Pancreas (tissue), 10 donors: ENCODE results near the gene DMWD. TPM values are rescaled to one million over a fixed set of nuclear protein-coding genes. Genes with fewer than 3 reads are reported as not detected.

Source experiments
- ATAC-seq, 4 donors: fragments of 200-7000 bp; cut with Tn5 transposase; one replicate each; pipeline versions ENCODE4 v1.8.0 to v1.9.1; 2020; ENCODE audit warnings: mild to moderate bottlenecking in 4 of 4, moderate library complexity in 4 of 4
- DNase-seq, 6 donors: peaks; one replicate each; pipeline ENCODE4 v3.0.0-alpha.2; 2020
- FAIRE-seq: peaks from 2 replicates; lab custom pipeline; 2012; peaks lifted over from hg19 to GRCh38; lab: Jason Lieb, UNC
- H3K27ac ChIP-seq, 4 donors: fragments of 200-600 bp; sonication (generic); 1 replicate in 3 of 4; 2 replicates in 1 of 4; pipeline versions ENCODE4 v1.5.0 to v1.8.0; 2020
- H3K27me3 ChIP-seq, 4 donors: fragments of 200-600 bp; one replicate each; pipeline ENCODE4 v1.8.0; 2021
- H3K36me3 ChIP-seq, 3 donors: fragments of 200-600 bp; sonication (generic) in 1 of 3; one replicate each; pipeline versions ENCODE4 v1.5.0 to v1.8.0; 2020 to 2021
- H3K4me1 ChIP-seq, 3 donors: fragments of 200-600 bp; one replicate each; pipeline ENCODE4 v1.8.0; 2021
- H3K4me3 ChIP-seq, 4 donors: fragments of 200-600 bp; sonication (generic) in 2 of 4; one replicate each; pipeline versions ENCODE4 v1.5.0 to v1.8.0; 2020 to 2021
- H3K9me3 ChIP-seq, 4 donors: fragments of 200-600 bp; one replicate each; pipeline ENCODE4 v1.8.0; 2021
- WGBS, 2 donors: extraction: QIAGEN DNeasy Blood & Tissue Kit; methylation state at CpG; one replicate each; pipeline ENCODE4 v1.1.7; 2013; 5-methylcytosine and 5-hydroxymethylcytosine counted together
- intact Hi-C, 3 donors: fragments of 100-400 bp; cut with DNase I; formaldehyde crosslinking; loops; one replicate each; pipeline versions ENCODE4 v1.11.1 to v1.14.2; 2022
- polyA plus RNA-seq, 2 donors: library from polyadenylated mRNA; stranded (reverse); fragments of 200-250 nt; gene quantifications; one replicate each; pipeline ENCODE4 v1.2.3, GENCODE V29; 2013
- total RNA-seq, 6 donors: library from RNA; stranded (reverse); fragmentation: NEBNext Ultra II Directional in 4 of 6; extraction: Animal tissue kit (Norgen Biotek cat#: 25700) in 4 of 6; gene quantifications; one replicate each; pipeline versions ENCODE4 v1.2.1 to v1.2.4, GENCODE V29; 2021 to 2023
- TF ChIP-seq, protein P1 (sequence below), 4 donors: fragments of 200-600 bp; sonication (generic) in 3 of 4; IDR thresholded peaks; one replicate each; pipeline versions ENCODE4 v1.5.0 to v1.8.0; 2021; ENCODE audit warnings: antibody characterized with exemption in 4 of 4
- donor health status: healthy with polysubstance abuse.
- donor health status: DM: no; HTN: no; CAD: no; lungs with moderate emphysema.
- donor health status: DM: no; HTN: no; CAD: no.
- donor health status: control.
- donor health status: control.
- donor health status: Bipolar disorder and iron deficiency.
- donor health status: DM: yes; HTN: yes; CAD: no.
- donor health status: DM: no; HTN: no; CAD: no.
- donor health status: DM: no; HTN: no; CAD: no.
- donor health status: DM: yes; HTN: yes; CAD: no.

The DMWD gene
- total and polyA plus RNA-seq, 8 donors, result 14.2 to 39.8 (median 18.6) TPM

DNA sequence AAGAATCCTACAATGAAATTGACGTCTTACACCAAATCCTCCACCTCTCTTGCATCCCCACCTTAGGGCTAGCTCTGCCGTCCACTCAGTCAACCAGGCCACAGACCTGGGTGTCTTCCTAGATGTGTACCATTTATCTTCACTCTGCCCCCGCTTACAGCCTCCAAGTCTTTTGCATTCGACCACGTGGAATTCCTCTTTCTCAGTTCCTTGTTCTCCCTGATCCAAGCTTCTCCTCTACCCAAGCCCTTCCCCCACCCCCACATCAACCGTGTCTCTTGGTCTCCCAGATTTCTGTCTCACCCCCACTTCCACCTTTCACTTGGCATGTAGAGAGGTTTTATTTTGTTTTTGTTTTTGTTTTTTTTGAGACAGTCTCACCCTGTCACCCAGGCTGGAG lies 1.2 kb upstream of the DMWD start:
- intact Hi-C loops, result no loop called here
- DNase-seq (no peak), ATAC-seq (no peak), FAIRE-seq (no peak)
- Histone ChIP-seq H3K27ac (no peak overlapping the region), H3K4me3 (no peak overlapping the region), H3K36me3 (peaks cover 0 to 4% (median 0%) of the 10 kb centered on the region in 3 donors), H3K4me1 (peaks cover 2 to 9% (median 8%) of the 10 kb centered on the region in 3 donors), H3K9me3 (no peaks in the 10 kb centered on the region), H3K27me3 (no peaks in the 10 kb centered on the region)
- TF ChIP-seq, protein P1, sequence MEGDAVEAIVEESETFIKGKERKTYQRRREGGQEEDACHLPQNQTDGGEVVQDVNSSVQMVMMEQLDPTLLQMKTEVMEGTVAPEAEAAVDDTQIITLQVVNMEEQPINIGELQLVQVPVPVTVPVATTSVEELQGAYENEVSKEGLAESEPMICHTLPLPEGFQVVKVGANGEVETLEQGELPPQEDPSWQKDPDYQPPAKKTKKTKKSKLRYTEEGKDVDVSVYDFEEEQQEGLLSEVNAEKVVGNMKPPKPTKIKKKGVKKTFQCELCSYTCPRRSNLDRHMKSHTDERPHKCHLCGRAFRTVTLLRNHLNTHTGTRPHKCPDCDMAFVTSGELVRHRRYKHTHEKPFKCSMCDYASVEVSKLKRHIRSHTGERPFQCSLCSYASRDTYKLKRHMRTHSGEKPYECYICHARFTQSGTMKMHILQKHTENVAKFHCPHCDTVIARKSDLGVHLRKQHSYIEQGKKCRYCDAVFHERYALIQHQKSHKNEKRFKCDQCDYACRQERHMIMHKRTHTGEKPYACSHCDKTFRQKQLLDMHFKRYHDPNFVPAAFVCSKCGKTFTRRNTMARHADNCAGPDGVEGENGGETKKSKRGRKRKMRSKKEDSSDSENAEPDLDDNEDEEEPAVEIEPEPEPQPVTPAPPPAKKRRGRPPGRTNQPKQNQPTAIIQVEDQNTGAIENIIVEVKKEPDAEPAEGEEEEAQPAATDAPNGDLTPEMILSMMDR (IDR thresholded peaks at IDR 0.05), result no peak
- 34 to 53% methylated on average over 6 of the region's 6 CpGs for WGBS, 2 donors

DNA sequence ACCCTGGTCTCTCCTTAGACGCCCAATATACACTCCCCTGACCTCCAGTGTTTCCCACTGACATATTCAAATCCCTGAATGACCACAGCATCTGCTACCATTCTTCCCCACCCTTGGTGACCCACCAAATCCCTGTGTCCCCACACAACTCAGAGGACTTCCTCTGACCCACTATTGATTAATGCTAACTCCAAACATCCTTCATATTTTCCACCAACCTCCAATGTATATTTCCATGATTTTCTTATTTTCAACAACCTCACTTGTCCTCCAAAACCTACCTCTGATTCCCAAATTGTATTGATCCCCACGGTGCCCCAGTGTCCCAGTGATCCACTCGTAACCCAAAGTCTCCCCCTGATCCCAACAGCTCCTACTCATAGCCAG lies 526 bp upstream of the DMWD start:
- Histone ChIP-seq H3K4me1 (peaks cover 0 to 9% (median 8%) of the 10 kb centered on the region in 3 donors), H3K27me3 (no peaks in the 10 kb centered on the region), H3K4me3 (no peak overlapping the region), H3K27ac (no peak overlapping the region), H3K9me3 (no peaks in the 10 kb centered on the region), H3K36me3 (peaks cover 0 to 6% (median 0%) of the 10 kb centered on the region in 3 donors)
- no peak for ATAC-seq
- 11 to 19% methylated on average over 3 of the region's 3 CpGs for WGBS, 2 donors
- FAIRE-seq, result no peak
- TF ChIP-seq, protein P1 (IDR thresholded peaks at IDR 0.05), result no peak
- no peak for DNase-seq
- intact Hi-C loops, result no loop called here

DNA sequence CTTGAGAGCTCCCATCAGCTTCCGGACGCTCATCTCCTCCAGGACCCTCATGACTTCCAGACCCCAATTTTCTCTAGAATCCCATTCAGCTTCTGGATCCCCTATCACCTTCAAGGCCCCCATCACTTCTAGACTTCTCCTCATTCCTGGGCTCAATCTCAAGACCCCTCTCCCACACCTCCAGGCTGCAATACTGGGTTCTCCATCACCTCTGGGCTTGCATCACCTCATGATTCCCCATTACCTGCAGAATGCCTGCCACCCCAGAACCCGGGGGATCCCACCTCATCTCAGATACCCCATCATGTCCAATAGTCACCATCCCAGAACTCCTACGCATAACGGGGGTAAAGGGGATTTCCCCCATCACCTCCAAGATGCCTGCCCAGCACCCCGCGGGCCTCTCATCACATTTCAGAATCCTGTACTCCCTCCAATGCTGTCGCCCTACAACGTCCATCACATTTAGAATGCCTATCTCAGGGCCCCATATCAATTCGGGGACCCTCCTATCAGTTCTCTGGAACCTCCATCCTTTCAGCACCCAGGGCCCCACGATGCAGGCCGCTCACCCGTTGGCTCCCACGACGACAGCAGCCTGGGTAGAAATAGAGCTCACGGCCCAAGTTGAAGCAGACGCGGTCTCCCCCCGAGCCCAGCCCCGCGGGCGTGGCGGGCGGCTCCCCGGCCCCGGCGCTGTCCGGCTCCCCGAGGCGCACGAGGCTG lies 738 bp downstream of the DMWD start:
- Histone ChIP-seq H3K4me1 (peaks cover 0 to 9% (median 8%) of the 10 kb centered on the region in 3 donors), H3K27ac (no peak overlapping the region), H3K36me3 (peaks cover 0 to 6% (median 0%) of the 10 kb centered on the region in 3 donors), H3K27me3 (no peaks in the 10 kb centered on the region), H3K4me3 (peak overlapping the region; percentile 63 to 82 (median 69)), H3K9me3 (no peaks in the 10 kb centered on the region)
- ATAC-seq (no peak), FAIRE-seq (no peak), DNase-seq (no peak)
- intact Hi-C loops, result no loop called here
- TF ChIP-seq, protein P1 (IDR thresholded peaks at IDR 0.05), result no peak
- 7% methylated on average over 31 of the region's 31 CpGs for WGBS, 2 donors

DNA sequence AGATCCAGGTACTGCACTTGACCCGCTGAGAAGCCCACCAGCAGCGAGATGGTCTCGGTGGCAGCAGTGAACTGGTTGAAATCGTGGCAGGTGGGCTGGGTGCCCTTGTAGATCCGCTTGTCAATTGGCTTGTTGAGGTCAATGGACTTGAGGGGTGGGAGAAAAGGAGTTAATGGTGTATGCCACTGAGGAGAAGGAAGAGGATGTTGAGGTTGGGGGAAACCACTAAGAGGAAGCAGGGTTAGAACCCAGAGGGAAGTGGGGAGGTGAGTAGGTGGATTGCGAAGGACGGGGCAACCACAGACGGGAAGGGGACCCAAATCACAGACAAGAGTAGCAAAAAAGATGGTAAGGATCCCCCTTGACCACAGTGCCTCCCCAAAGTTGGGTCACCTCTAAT lies 1.7 kb downstream of the DMWD start:
- TF ChIP-seq, protein P1 (IDR thresholded peaks at IDR 0.05), result no peak
- H3K9me3 ChIP-seq, result no peaks in the 10 kb centered on the region
- H3K27ac ChIP-seq, result no peak overlapping the region
- no peak overlapping the region for H3K4me3 ChIP-seq
- ATAC-seq, result no peak
- H3K4me1 ChIP-seq, result peaks cover 0 to 9% (median 8%) of the 10 kb centered on the region in 3 donors
- H3K27me3 ChIP-seq, result no peaks in the 10 kb centered on the region
- no peak for FAIRE-seq
- 87 to 95% methylated on average over 8 of the region's 8 CpGs for WGBS, 2 donors
- DNase-seq, result no peak
- intact Hi-C loops, result no loop called here
- H3K36me3 ChIP-seq, result peaks cover 0 to 6% (median 6%) of the 10 kb centered on the region in 3 donors
